HepG2 (cell line): ENCODE results near the gene NUTF2. TPM values are rescaled to one million over a fixed set of nuclear protein-coding genes. Genes with fewer than 3 reads are reported as not detected.

Source experiments
- ATAC-seq: fragments of 200-7000 bp; cut with Tn5 transposase; 3 replicates; pipeline ENCODE4 v1.9.1; 2020; ENCODE audit warnings: mild to moderate bottlenecking, moderate library complexity
- BruUV-seq: library from RNA; stranded (reverse); fragments of 400-500 nt; replicated peaks from 2 replicates; lab custom pipeline; 2021; lab: Mats Ljungman, UMichigan
- CTCF ChIA-PET: fragments of 300-600 bp; formaldehyde crosslinking; extraction: SDS; loops from one replicate; lab custom pipeline; 2021; ENCODE audit warnings: low total read pairs, inconsistent platforms, low intra/inter-chr PET ratio; lab: Yijun Ruan, JAX
- POLR2A ChIA-PET: fragments of 350-600 bp; sonication (Branson Sonifier 250); formaldehyde crosslinking; loops from one replicate; lab custom pipeline; 2020; ENCODE audit warnings: antibody characterized with exemption, inconsistent platforms; lab: Yijun Ruan, JAX
- DNase-seq: peaks from one replicate; pipeline ENCODE4 v3.0.0-alpha.2; 2015; ENCODE audit warnings: low spot score
- FAIRE-seq: peaks from 3 replicates; lab custom pipeline; 2011; peaks lifted over from hg19 to GRCh38; lab: Jason Lieb, UNC
- H2AFZ ChIP-seq: one replicate; pipeline ENCODE4 v1.6.1; 2011; ENCODE audit warnings: low read length, inconsistent platforms
- H3K27ac ChIP-seq: fragments of 300-600 bp; 3 replicates; pipeline ENCODE4 v1.8.0; 2011; ENCODE audit warnings: mixed run types, mild to moderate bottlenecking, mixed read lengths, low read length, inconsistent platforms; ENCODE audit not compliant: insufficient read depth; ENCODE audit errors: extremely low read length
- H3K27me3 ChIP-seq, 2 experiments: fragments of 200-600 bp in 1 of 2; 2 replicates in 1 of 2; 3 replicates in 1 of 2; pipeline versions ENCODE4 v1.6.0 to v1.8.0; 2011; ENCODE audit warnings: low read length in 2 of 2, mild to moderate bottlenecking in 2 of 2, moderate library complexity in 2 of 2, inconsistent platforms in 1 of 2; ENCODE audit not compliant: insufficient read depth in 2 of 2, control insufficient read depth in 1 of 2
- H3K36me3 ChIP-seq, 2 experiments: fragments of 200-600 bp in 1 of 2; replicated peaks in 1 of 2; 2 replicates in 1 of 2; 3 replicates in 1 of 2; pipeline versions ENCODE4 v1.5.1 to v1.8.0; 2011; ENCODE audit warnings: low read length in 2 of 2, inconsistent platforms in 1 of 2; ENCODE audit not compliant: insufficient read depth in 2 of 2, control insufficient read depth in 1 of 2
- H3K4me1 ChIP-seq: 2 replicates; pipeline ENCODE4 v1.5.1; 2012; ENCODE audit warnings: low read length, inconsistent platforms; ENCODE audit not compliant: insufficient read depth
- H3K4me2 ChIP-seq: 2 replicates; pipeline ENCODE4 v1.6.0; 2011; ENCODE audit warnings: low read depth, low read length, inconsistent platforms
- H3K4me3 ChIP-seq, 3 experiments: fragments of 200-600 bp in 1 of 3; sonication (generic), shearing (Covaris generic) in 1 of 3; replicated peaks in 1 of 3; 2 replicates each; pipeline ENCODE4 v1.5.1; 2011 to 2016; ENCODE audit warnings: low read length in 3 of 3, inconsistent platforms in 2 of 3, low read depth in 2 of 3, mild to moderate bottlenecking in 2 of 3, control low read depth in 1 of 3, mixed read lengths in 1 of 3; ENCODE audit not compliant: insufficient read depth in 1 of 3
- H3K79me2 ChIP-seq: one replicate; pipeline ENCODE4 v1.6.1; 2011; ENCODE audit warnings: low read length, inconsistent platforms; ENCODE audit not compliant: insufficient read depth
- H3K9ac ChIP-seq: 2 replicates; pipeline ENCODE4 v1.6.0; 2011; ENCODE audit warnings: mild to moderate bottlenecking, low read depth, low read length, inconsistent platforms; ENCODE audit not compliant: insufficient read depth
- H3K9me3 ChIP-seq: 2 replicates; pipeline ENCODE4 v1.5.1; 2012; ENCODE audit warnings: mild to moderate bottlenecking, low read length
- H4K20me1 ChIP-seq: 2 replicates; pipeline ENCODE4 v1.6.0; 2011; ENCODE audit warnings: inconsistent platforms, mild to moderate bottlenecking, low read length, moderate library complexity; ENCODE audit not compliant: insufficient read depth
- CCDC6 ChIP-seq: sonication (generic); formaldehyde crosslinking; IDR thresholded peaks from 2 replicates; pipeline ENCODE4 v1.8.1; 2022; ENCODE audit warnings: mild to moderate bottlenecking, missing genetic modification reagents, moderate library complexity
- HNF4A ChIP-seq: sonication (generic); formaldehyde crosslinking; IDR thresholded peaks from 2 replicates; pipeline ENCODE4 v1.4.0; 2020; ENCODE audit warnings: missing genetic modification reagents
- KLF13 ChIP-seq: sonication (generic); formaldehyde crosslinking; IDR thresholded peaks from 2 replicates; pipeline ENCODE4 v1.4.0; 2020; ENCODE audit warnings: mild to moderate bottlenecking, missing genetic modification reagents
- KLF9 ChIP-seq: IDR thresholded peaks from 2 replicates; pipeline ENCODE4 v1.6.1; 2016; ENCODE audit warnings: low read depth
- ZBTB38 ChIP-seq: sonication (generic); formaldehyde crosslinking; IDR thresholded peaks from 2 replicates; pipeline ENCODE4 v1.5.1; 2020; ENCODE audit warnings: mild to moderate bottlenecking, missing genetic modification reagents
- ZBTB7B ChIP-seq: sonication (generic); formaldehyde crosslinking; IDR thresholded peaks from 2 replicates; pipeline ENCODE4 v1.4.0; 2020; ENCODE audit warnings: missing genetic modification reagents
- ZMAT5 ChIP-seq: sonication (generic); formaldehyde crosslinking; IDR thresholded peaks from 2 replicates; pipeline ENCODE4 v1.5.0; 2020; ENCODE audit warnings: mild to moderate bottlenecking, low read depth, missing genetic modification reagents, borderline replicate concordance
- ZNF235 ChIP-seq: sonication (generic); formaldehyde crosslinking; IDR thresholded peaks from 2 replicates; pipeline ENCODE4 v1.8.1; 2023; ENCODE audit warnings: mild to moderate bottlenecking, missing genetic modification reagents, borderline replicate concordance
- ZNF768 ChIP-seq: sonication (generic); formaldehyde crosslinking; IDR thresholded peaks from 2 replicates; pipeline ENCODE4 v1.4.0; 2020; ENCODE audit warnings: missing genetic modification reagents
- ZNF790 ChIP-seq: sonication (generic); formaldehyde crosslinking; IDR thresholded peaks from 2 replicates; pipeline ENCODE4 v1.8.0; 2022; ENCODE audit warnings: missing genetic modification reagents, mild to moderate bottlenecking, borderline replicate concordance
- WGBS: methylation state at CpG from one replicate; pipeline ENCODE4 v1.1.6; 2017; ENCODE audit warnings: low lambda C conversion rate; 5-methylcytosine and 5-hydroxymethylcytosine counted together
- in situ Hi-C: cut with HindIII; loops from 2 replicates; pipeline ENCODE4 v1.10.0; 2017; ENCODE audit warnings: low pct_unique_long_range_greater_than_20kb; ENCODE audit not compliant: extremely low pct_ligation_motif_present
- intact Hi-C: fragments of 100-400 bp; cut with micrococcal nuclease; formaldehyde crosslinking; loops from one replicate; pipeline ENCODE4 v1.10.0; 2022; ENCODE audit not compliant: unreplicated experiment
- polyA plus RNA-seq, 8 experiments: library from polyadenylated mRNA; depleted of rRNA in 3 of 8; stranded (reverse) in 7 of 8; unstranded in 1 of 8; fragments of >200 nt; fragmentation: Illumina TruSeq in 4 of 8; extraction: Trizol in 4 of 8; gene quantifications; 2 replicates each; pipeline versions ENCODE4 v1.2.1 to v1.2.3, GENCODE V29; 2011 to 2016; ENCODE audit warnings: low read depth in 4 of 8, missing spikeins in 1 of 8, mixed read lengths in 1 of 8; ENCODE audit not compliant: insufficient read depth in 1 of 8
- total RNA-seq, 5 experiments: library from RNA; depleted of rRNA; stranded (reverse); fragments of >200 nt; fragmentation: Illumina TruSeq; extraction: Trizol; gene quantifications; 2 replicates each; pipeline ENCODE4 v1.2.3, GENCODE V29; 2016; ENCODE audit warnings: low read depth in 1 of 5
- TF ChIP-seq, protein P1 (sequence below): sonication (generic); formaldehyde crosslinking; IDR thresholded peaks from 2 replicates; pipeline ENCODE4; 2020; ENCODE audit warnings: missing genetic modification reagents, mild to moderate bottlenecking, borderline replicate concordance
- TF ChIP-seq, protein P2 (sequence below): sonication (generic); formaldehyde crosslinking; conservative IDR thresholded peaks from 2 replicates; pipeline ENCODE4 v1.8.0; 2022; ENCODE audit warnings: low read depth, missing genetic modification reagents

NUTF2 gene
- total and polyA plus RNA-seq, 2 of the 13 experiments (the other 11 are each of a cell fraction or from before 2014, with no cell fraction given): 168 to 214 TPM

DNA sequence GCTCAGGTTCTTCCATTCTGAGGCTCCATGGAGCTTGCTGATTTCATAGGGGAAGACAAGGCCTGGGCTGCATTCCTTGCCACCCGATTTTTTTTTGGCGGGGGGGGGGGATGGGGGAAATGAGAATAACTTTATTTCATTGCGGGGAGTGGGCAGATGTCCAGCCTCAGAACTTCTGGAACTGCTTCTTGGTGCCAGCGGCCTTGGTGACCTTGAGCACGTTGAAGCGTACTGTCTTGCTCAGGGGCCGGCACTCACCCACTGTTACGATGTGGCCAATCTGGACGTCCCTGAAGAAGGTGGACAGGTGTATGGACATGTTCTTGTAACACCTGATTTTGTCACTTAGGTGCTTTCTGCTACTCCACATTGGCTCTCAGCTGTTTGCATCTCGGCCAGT lies 9.1 kb downstream of the NUTF2 start:
- no peaks in the 10 kb centered on the region for H3K9me3 ChIP-seq
- H2AFZ ChIP-seq: no peak overlapping the region
- H3K9ac ChIP-seq: no peak overlapping the region; the same call in 1 of the 2 replicates
- peaks cover 4 to 20% of the 10 kb centered on the region in 2 experiments; a peak in 4 of 5 replicates for H3K36me3 ChIP-seq
- in situ Hi-C loops: no loop called here
- TF ChIP-seq KLF9 (CRISPR knock-in tag): no peak
- 0 out of 2 replicates have a peak, but pooled peaks have one; percentile 32 for TF ChIP-seq ZBTB38 (CRISPR knock-in tag)
- TF ChIP-seq KLF13 (CRISPR knock-in tag): no peak
- no peak overlapping the region for H3K4me2 ChIP-seq
- peaks cover 64% of the 10 kb centered on the region for H3K4me1 ChIP-seq
- FAIRE-seq (no peak), DNase-seq (no peak), ATAC-seq (no peak)
- H3K27ac ChIP-seq: peak overlapping the region; percentile 20
- no peaks in the 10 kb centered on the region for H3K27me3 ChIP-seq
- CTCF ChIA-PET: no interaction called here
- peaks cover 61% of the 10 kb centered on the region for H4K20me1 ChIP-seq
- BruUV-seq: no TSS peak
- POLR2A ChIA-PET: interaction anchor here (0.6 to 3.3 kb wide), 3 partner anchors 9 to 235 kb away, joined by 3 to 15 read pairs (median 7); partner anchors contain the start of gene NUTF2
- no peak overlapping the region for H3K4me3 ChIP-seq
- H3K79me2 ChIP-seq: peaks cover 90% of the 10 kb centered on the region
- intact Hi-C loops: no loop called here
- 87% methylated on average over 10 of the region's 10 CpGs for WGBS

- no peak for FAIRE-seq
- Histone ChIP-seq H3K4me2 (peak overlapping the region; percentile 65), H2AFZ (no peak overlapping the region), H3K4me3 (peak overlapping the region in 1 of 3 experiments; percentile 35; a peak in 2 of 6 replicates), H3K36me3 (peaks cover 10 to 30% of the 10 kb centered on the region in 2 experiments; a peak in 4 of 5 replicates), H3K9me3 (no peaks in the 10 kb centered on the region), H3K27ac (peak overlapping the region; percentile 89), H4K20me1 (peaks cover 61% of the 10 kb centered on the region), H3K4me1 (peaks cover 64% of the 10 kb centered on the region), H3K9ac (peak overlapping the region; percentile 68), H3K79me2 (peaks cover 92% of the 10 kb centered on the region), H3K27me3 (no peaks in the 10 kb centered on the region)
- ChIA-PET POLR2A (interaction anchor here (0.8 to 3.3 kb wide), 9 partner anchors 9 to 87 kb away, joined by 3 to 21 read pairs (median 6); partner anchors contain the start of genes CENPT, EDC4, LCAT and NUTF2), CTCF (no interaction called here)
- intact Hi-C loops (loop anchor here (1.0 kb wide), 1 partner anchor 11 kb away; the partner anchor contains the start of gene NUTF2), in situ Hi-C loops (no loop called here)
- DNase-seq: no peak
- no TSS peak for BruUV-seq
- WGBS: 46% methylated on average over 5 of the region's 5 CpGs
- peak; percentile 41 for ATAC-seq
- no peak for TF ChIP-seq CCDC6 (CRISPR knock-in tag)
- TF ChIP-seq, protein P1, sequence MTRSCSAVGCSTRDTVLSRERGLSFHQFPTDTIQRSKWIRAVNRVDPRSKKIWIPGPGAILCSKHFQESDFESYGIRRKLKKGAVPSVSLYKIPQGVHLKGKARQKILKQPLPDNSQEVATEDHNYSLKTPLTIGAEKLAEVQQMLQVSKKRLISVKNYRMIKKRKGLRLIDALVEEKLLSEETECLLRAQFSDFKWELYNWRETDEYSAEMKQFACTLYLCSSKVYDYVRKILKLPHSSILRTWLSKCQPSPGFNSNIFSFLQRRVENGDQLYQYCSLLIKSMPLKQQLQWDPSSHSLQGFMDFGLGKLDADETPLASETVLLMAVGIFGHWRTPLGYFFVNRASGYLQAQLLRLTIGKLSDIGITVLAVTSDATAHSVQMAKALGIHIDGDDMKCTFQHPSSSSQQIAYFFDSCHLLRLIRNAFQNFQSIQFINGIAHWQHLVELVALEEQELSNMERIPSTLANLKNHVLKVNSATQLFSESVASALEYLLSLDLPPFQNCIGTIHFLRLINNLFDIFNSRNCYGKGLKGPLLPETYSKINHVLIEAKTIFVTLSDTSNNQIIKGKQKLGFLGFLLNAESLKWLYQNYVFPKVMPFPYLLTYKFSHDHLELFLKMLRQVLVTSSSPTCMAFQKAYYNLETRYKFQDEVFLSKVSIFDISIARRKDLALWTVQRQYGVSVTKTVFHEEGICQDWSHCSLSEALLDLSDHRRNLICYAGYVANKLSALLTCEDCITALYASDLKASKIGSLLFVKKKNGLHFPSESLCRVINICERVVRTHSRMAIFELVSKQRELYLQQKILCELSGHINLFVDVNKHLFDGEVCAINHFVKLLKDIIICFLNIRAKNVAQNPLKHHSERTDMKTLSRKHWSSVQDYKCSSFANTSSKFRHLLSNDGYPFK: 0 out of 2 replicates have a peak, but pooled peaks have one; percentile 0
- TF ChIP-seq ZNF790 (CRISPR knock-in tag): no peak
- peak; percentile 27; the same call in 1 of the 2 replicates for TF ChIP-seq ZNF768 (CRISPR knock-in tag)
- no peak for TF ChIP-seq ZNF235
- TF ChIP-seq ZMAT5: no peak
- peak; percentile 72 for TF ChIP-seq HNF4A (CRISPR knock-in tag)
- peak; percentile 65; the same call in 1 of the 2 replicates for TF ChIP-seq ZBTB7B (CRISPR knock-in tag)
- TF ChIP-seq, protein P2, sequence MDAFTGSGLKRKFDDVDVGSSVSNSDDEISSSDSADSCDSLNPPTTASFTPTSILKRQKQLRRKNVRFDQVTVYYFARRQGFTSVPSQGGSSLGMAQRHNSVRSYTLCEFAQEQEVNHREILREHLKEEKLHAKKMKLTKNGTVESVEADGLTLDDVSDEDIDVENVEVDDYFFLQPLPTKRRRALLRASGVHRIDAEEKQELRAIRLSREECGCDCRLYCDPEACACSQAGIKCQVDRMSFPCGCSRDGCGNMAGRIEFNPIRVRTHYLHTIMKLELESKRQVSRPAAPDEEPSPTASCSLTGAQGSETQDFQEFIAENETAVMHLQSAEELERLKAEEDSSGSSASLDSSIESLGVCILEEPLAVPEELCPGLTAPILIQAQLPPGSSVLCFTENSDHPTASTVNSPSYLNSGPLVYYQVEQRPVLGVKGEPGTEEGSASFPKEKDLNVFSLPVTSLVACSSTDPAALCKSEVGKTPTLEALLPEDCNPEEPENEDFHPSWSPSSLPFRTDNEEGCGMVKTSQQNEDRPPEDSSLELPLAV: no peak
These were observed 10.3 kb downstream of the NUTF2 start for GRCh38 chr16:67856927-67857546.
